Measurements from ENCODE around the gene MYL3. TPM values are rescaled to one million over a fixed set of nuclear protein-coding genes. Genes with fewer than 3 reads are reported as not detected.

The MYL3 gene
- total and polyA plus RNA-seq, 8 donors, result 3.1 to 13.4 (median 11.2) TPM

GRCh38 chr3:46887980-46888494, 24.8 kb upstream of the MYL3 start:
- H3K27ac ChIP-seq, result no peak overlapping the region
- no peak for TF ChIP-seq CTCF (IDR thresholded peaks at IDR 0.05)
- DNase-seq, result no peak
- no peaks in the 10 kb centered on the region for H3K36me3 ChIP-seq
- H3K4me3 ChIP-seq, result no peak overlapping the region
- H3K27me3 ChIP-seq, result peaks cover 12 to 84% of the 10 kb centered on the region in 2 donors
- H3K9me3 ChIP-seq, result no peaks in the 10 kb centered on the region
- H3K4me1 ChIP-seq, result peaks cover 5 to 20% of the 10 kb centered on the region in 2 donors
- intact Hi-C loops (cut with DNase I), result no loop called here
- ATAC-seq, result no peak

- H3K36me3 ChIP-seq, result no peaks in the 10 kb centered on the region
- H3K4me3 ChIP-seq, result no peak overlapping the region
- no peaks in the 10 kb centered on the region for H3K9me3 ChIP-seq
- peaks cover 7 to 26% of the 10 kb centered on the region in 2 donors for H3K4me1 ChIP-seq
- peaks cover 33 to 87% of the 10 kb centered on the region in 2 donors for H3K27me3 ChIP-seq
- ATAC-seq (no peak), DNase-seq (no peak)
- TF ChIP-seq CTCF (IDR thresholded peaks at IDR 0.05), result no peak
- H3K27ac ChIP-seq, result no peak overlapping the region
- intact Hi-C loops (cut with DNase I), result no loop called here
Observed at GRCh38 chr3:46885612-46886011, 22.4 kb upstream of the MYL3 start.

GRCh38 chr3:46884929-46885328, 21.7 kb upstream of the MYL3 start:
- Histone ChIP-seq H3K36me3 (no peaks in the 10 kb centered on the region), H3K4me1 (peaks cover 7 to 26% of the 10 kb centered on the region in 2 donors), H3K9me3 (no peaks in the 10 kb centered on the region), H3K27ac (no peak overlapping the region), H3K4me3 (no peak overlapping the region), H3K27me3 (peaks cover 33 to 89% of the 10 kb centered on the region in 2 donors)
- no peak for DNase-seq
- intact Hi-C loops (cut with DNase I), result no loop called here
- no peak for ATAC-seq
- no peak for TF ChIP-seq CTCF (IDR thresholded peaks at IDR 0.05)

- intact Hi-C loops (cut with DNase I), result no loop called here
- no peak overlapping the region for H3K27ac ChIP-seq
Observed at GRCh38 chr3:46884427-46884826, 21.2 kb upstream of the MYL3 start.

GRCh38 chr3:46883830-46884185, 20.6 kb upstream of the MYL3 start:
- H3K27ac ChIP-seq, result no peak overlapping the region
- peaks cover 33 to 84% of the 10 kb centered on the region in 2 donors for H3K27me3 ChIP-seq
- peak overlapping the region; percentile 44 to 47 for H3K4me3 ChIP-seq
- H3K9me3 ChIP-seq, result no peaks in the 10 kb centered on the region
- TF ChIP-seq CTCF (IDR thresholded peaks at IDR 0.05), result no peak
- no peaks in the 10 kb centered on the region for H3K36me3 ChIP-seq
- DNase-seq (no peak), ATAC-seq (no peak)
- peaks cover 7 to 26% of the 10 kb centered on the region in 2 donors for H3K4me1 ChIP-seq
- intact Hi-C loops (cut with DNase I), result no loop called here

More at GRCh38 chr3:46884427-46884826, 21.2 kb upstream of the MYL3 start:
- Histone ChIP-seq H3K4me3 (no peak overlapping the region), H3K27me3 (peaks cover 33 to 89% of the 10 kb centered on the region in 2 donors), H3K4me1 (peaks cover 7 to 26% of the 10 kb centered on the region in 2 donors), H3K36me3 (no peaks in the 10 kb centered on the region), H3K9me3 (no peaks in the 10 kb centered on the region)
- DNase-seq (no peak), ATAC-seq (no peak)
- TF ChIP-seq CTCF (IDR thresholded peaks at IDR 0.05), result no peak

All from left lung (tissue), 10 donors.